ENCODE results near the gene GCN1. TPM values are rescaled to one million over a fixed set of nuclear protein-coding genes. Genes with fewer than 3 reads are reported as not detected.
A peak's percentile ranks its signal among the peaks of the same experiment; 100 is the strongest.

The GCN1 gene
- total and polyA plus RNA-seq, 2 donors from 2014 or later, result 12.2 to 77.6 TPM

DNA sequence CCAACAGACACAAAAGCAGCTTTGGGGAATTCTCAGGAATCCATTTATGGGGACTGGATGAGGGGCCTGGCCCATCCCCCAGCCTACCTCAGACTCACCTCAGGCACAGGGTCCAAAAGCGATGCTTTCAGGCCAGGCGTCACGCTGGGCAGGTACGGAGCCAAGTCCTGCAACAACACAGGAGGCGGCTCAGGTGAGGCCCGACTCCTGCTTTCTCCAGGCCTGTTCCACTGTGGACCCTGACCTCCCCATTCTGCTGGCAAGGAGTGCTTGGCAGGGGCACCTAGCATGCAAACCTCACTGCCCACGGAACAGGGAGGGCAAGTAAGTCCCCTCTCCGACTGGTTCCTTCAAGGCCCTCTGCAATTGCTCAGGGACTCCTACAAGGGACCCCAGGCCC lies 49.4 kb downstream of the GCN1 start:
- Histone ChIP-seq H3K9me3 (ENCODE audit: control insufficient read depth in 2 of 3, insufficient read depth in 1 of 3, low read length in 3 of 3) (no peaks in the 10 kb centered on the region), H3K9ac (ENCODE audit: low read length in 3 of 3) (no peak overlapping the region), H3K27me3 (ENCODE audit: control insufficient read depth, insufficient read depth, low read length) (no peaks in the 10 kb centered on the region), H3K4me1 (ENCODE audit: control insufficient read depth in 2 of 3, insufficient read depth in 2 of 3, low read depth in 1 of 3, low read length in 3 of 3) (peaks cover 0 to 3% (median 0%) of the 10 kb centered on the region in 3 donors), H3K4me3 (ENCODE audit: low read length in 3 of 3) (no peak overlapping the region), H3K36me3 (ENCODE audit: control insufficient read depth in 2 of 3, insufficient read depth in 3 of 3, low read length in 3 of 3) (peaks cover 7 to 75% (median 40%) of the 10 kb centered on the region in 3 donors), H3K27ac (ENCODE audit: low read depth in 2 of 2, low read length in 2 of 2) (peak overlapping the region in 1 of 2 donors; percentile 14)
- TF ChIP-seq CTCF (IDR thresholded peaks at IDR 0.05; ENCODE audit: borderline replicate concordance, extremely low read depth, insufficient read depth), result no peak
- FAIRE-seq (no peak), DNase-seq (peak in 1 of 5 donors; percentile 32)
- intact Hi-C loops (cut with DNase I), result no loop called here

- no peak for TF ChIP-seq CTCF (IDR thresholded peaks at IDR 0.05; ENCODE audit: borderline replicate concordance, extremely low read depth, insufficient read depth)
- Histone ChIP-seq H3K9ac (ENCODE audit: low read length in 3 of 3) (no peak overlapping the region), H3K36me3 (ENCODE audit: control insufficient read depth in 2 of 3, insufficient read depth in 3 of 3, low read length in 3 of 3) (peaks cover 7 to 74% (median 41%) of the 10 kb centered on the region in 3 donors), H3K9me3 (ENCODE audit: control insufficient read depth in 2 of 3, insufficient read depth in 1 of 3, low read length in 3 of 3) (no peaks in the 10 kb centered on the region), H3K4me3 (ENCODE audit: low read length in 3 of 3) (no peak overlapping the region), H3K27ac (ENCODE audit: low read depth in 2 of 2, low read length in 2 of 2) (no peak overlapping the region), H3K4me1 (ENCODE audit: control insufficient read depth in 2 of 3, insufficient read depth in 2 of 3, low read depth in 1 of 3, low read length in 3 of 3) (peaks cover 0 to 3% (median 0%) of the 10 kb centered on the region in 3 donors), H3K27me3 (ENCODE audit: control insufficient read depth, insufficient read depth, low read length) (no peaks in the 10 kb centered on the region)
- DNase-seq (peak in 1 of 5 donors; percentile 51), FAIRE-seq (no peak)
- intact Hi-C loops (cut with DNase I), result no loop called here
Observed at GRCh38 chr12:120144215-120144614, 50.3 kb downstream of the GCN1 start.

DNA sequence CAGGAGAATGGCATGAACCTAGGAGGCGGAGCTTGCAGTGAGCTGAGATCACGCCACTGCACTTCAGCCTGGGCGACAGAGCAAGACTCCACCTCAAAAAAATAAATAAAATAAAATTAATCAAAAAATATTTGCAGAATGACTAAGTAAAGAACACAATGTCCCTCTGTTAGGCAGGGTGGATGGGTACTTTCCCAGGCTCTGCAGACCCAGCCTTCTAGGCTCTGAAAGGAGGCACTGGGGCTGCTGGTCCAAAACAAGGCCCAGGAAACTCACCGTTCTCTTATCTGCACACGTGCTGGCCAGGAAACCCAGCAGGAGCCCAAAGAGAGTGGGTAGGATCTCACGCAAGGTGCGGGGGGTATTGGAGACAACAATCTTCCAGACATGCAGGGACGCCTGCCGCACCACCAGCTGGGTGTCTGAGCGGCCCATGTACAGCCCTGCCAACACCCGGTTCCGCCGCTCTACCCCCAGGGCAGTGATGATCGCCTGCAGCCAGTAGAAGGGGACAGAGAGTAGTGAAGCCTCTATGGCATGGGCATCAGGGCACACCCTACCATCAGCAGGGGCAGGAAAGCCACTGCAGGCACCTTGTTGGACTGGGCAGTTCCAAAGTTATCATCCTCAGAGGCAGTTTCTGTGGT lies 52.2 kb downstream of the GCN1 start:
- TF ChIP-seq CTCF (IDR thresholded peaks at IDR 0.05; ENCODE audit: borderline replicate concordance, extremely low read depth, insufficient read depth), result no peak
- no peak overlapping the region for H3K4me3 ChIP-seq (ENCODE audit: low read length in 3 of 3)
- no peak overlapping the region for H3K27ac ChIP-seq (ENCODE audit: low read depth in 2 of 2, low read length in 2 of 2)
- no peaks in the 10 kb centered on the region for H3K9me3 ChIP-seq (ENCODE audit: control insufficient read depth in 2 of 3, insufficient read depth in 1 of 3, low read length in 3 of 3)
- DNase-seq, result peak in 1 of 5 donors; percentile 58
- H3K4me1 ChIP-seq (ENCODE audit: control insufficient read depth in 2 of 3, insufficient read depth in 2 of 3, low read depth in 1 of 3, low read length in 3 of 3), result peaks cover 0 to 3% (median 0%) of the 10 kb centered on the region in 3 donors
- H3K36me3 ChIP-seq (ENCODE audit: control insufficient read depth in 2 of 3, insufficient read depth in 3 of 3, low read length in 3 of 3), result peaks cover 7 to 73% (median 54%) of the 10 kb centered on the region in 3 donors
- no peaks in the 10 kb centered on the region for H3K27me3 ChIP-seq (ENCODE audit: control insufficient read depth, insufficient read depth, low read length)
- intact Hi-C loops (cut with DNase I), result no loop called here
- no peak for FAIRE-seq
- H3K9ac ChIP-seq (ENCODE audit: low read length in 3 of 3), result no peak overlapping the region
